Type B pancreatic cell (in vitro differentiated cells): ENCODE measurements around the gene PLA2G15. TPM values are rescaled to one million over a fixed set of nuclear protein-coding genes. Genes with fewer than 3 reads are reported as not detected.

Experiments used
- DNase-seq: peaks from one replicate; pipeline ENCODE4 v3.0.0; 2021; ENCODE audit warnings: mixed read lengths; ENCODE audit not compliant: unreplicated experiment; ENCODE audit errors: extremely low spot score
- H3K27ac Mint-ChIP-seq: 2 replicates; pipeline ENCODE4 v1.8.0; 2021; ENCODE audit warnings: mild to moderate bottlenecking, mixed read lengths
- H3K27me3 Mint-ChIP-seq: 2 replicates; pipeline ENCODE4 v1.8.0; 2021; ENCODE audit warnings: mixed read lengths
- H3K36me3 Mint-ChIP-seq: 2 replicates; pipeline ENCODE4 v1.8.0; 2021; ENCODE audit warnings: mixed read lengths
- H3K4me1 Mint-ChIP-seq: one replicate; pipeline ENCODE4 v1.8.0; 2021; ENCODE audit warnings: mixed read lengths; ENCODE audit not compliant: unreplicated experiment
- H3K4me3 Mint-ChIP-seq: 2 replicates; pipeline ENCODE4 v1.8.0; 2021; ENCODE audit warnings: mild to moderate bottlenecking, mixed read lengths
- H3K9me3 Mint-ChIP-seq: 2 replicates; pipeline ENCODE4 v1.8.0; 2021; ENCODE audit warnings: mixed read lengths
- CTCF ChIP-seq: fragments of 200-600 bp; sonication (generic); conservative IDR thresholded peaks from 2 replicates; pipeline ENCODE4 v1.5.0; 2021; ENCODE audit warnings: antibody characterized with exemption, mild to moderate bottlenecking
- microRNA-seq: library from miRNA; unstranded; fragments of <30 nt; microRNA quantifications from one replicate; pipeline ENCODE4, GENCODE V29; 2020
- total RNA-seq: library from RNA; stranded (reverse); gene quantifications from 2 replicates; pipeline ENCODE4 v1.2.1, GENCODE V29; 2021; ENCODE audit warnings: low replicate concordance

Gene PLA2G15
- total RNA-seq, 1 donor from 2014 or later, result 20.1 TPM

GRCh38 chr16:68306633-68307032, 61.5 kb downstream of the PLA2G15 start:
- DNase-seq, result no peak
- no peak for TF ChIP-seq CTCF
- Mint-ChIP-seq H3K4me1 (peaks cover 9% of the 10 kb centered on the region), H3K36me3 (peaks cover 24% of the 10 kb centered on the region), H3K27ac (no peak overlapping the region), H3K4me3 (no peak overlapping the region), H3K27me3 (no peaks in the 10 kb centered on the region), H3K9me3 (no peaks in the 10 kb centered on the region)

GRCh38 chr16:68309799-68310198, 64.6 kb downstream of the PLA2G15 start:
- Mint-ChIP-seq H3K27ac (peak overlapping the region; percentile 95), H3K9me3 (no peaks in the 10 kb centered on the region), H3K27me3 (no peaks in the 10 kb centered on the region), H3K4me3 (peak overlapping the region; percentile 98), H3K4me1 (peaks cover 17% of the 10 kb centered on the region), H3K36me3 (peaks cover 9% of the 10 kb centered on the region)
- no peak for TF ChIP-seq CTCF
- DNase-seq, result no peak

DNA sequence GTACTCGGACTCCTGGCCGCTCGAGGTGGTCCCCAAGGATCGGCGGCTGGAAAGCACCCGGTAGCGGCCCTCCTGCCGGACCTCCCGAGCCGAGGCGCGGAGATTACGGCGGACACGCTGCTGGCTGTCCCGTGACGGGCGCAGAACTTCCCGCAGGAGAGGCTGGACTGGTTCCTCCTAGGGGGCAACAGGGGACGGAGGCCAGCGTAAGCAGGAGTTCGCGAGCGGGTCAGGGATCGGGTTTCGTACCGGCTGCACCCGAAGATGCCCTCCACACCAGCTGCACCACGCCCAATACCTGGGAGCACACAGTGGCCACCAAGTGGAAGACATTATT, 65.2 kb downstream of the PLA2G15 start:
- Mint-ChIP-seq H3K9me3 (no peaks in the 10 kb centered on the region), H3K36me3 (peaks cover 3% of the 10 kb centered on the region)

More for the DNA sequence above, 65.2 kb downstream of the PLA2G15 start:
- Mint-ChIP-seq H3K4me1 (peaks cover 17% of the 10 kb centered on the region), H3K27me3 (no peaks in the 10 kb centered on the region), H3K4me3 (peak overlapping the region; percentile 98), H3K27ac (peak overlapping the region; percentile 95)
- no peak for DNase-seq
- no peak for TF ChIP-seq CTCF

Small RNA genes within 50 kb of the gene (microRNA-seq; reads per million reads assigned to microRNA genes)
- gene MIR6773, result 2.2 reads per million

Other genes starting within 250 kb of the PLA2G15 start
- gene DPEP2, start 245.9 kb upstream of the PLA2G15 start, total RNA-seq, result not detected in 2 replicates
- gene DPEP2NB, start 229.5 kb upstream of the PLA2G15 start, total RNA-seq, result not detected in 2 replicates
- 14.7 and 15.2 TPM in 2 replicates for gene DDX28, start 222.1 kb upstream of the PLA2G15 start, total RNA-seq
- gene DUS2, start 222.1 kb upstream of the PLA2G15 start, total RNA-seq, result 21.7 and 24.1 TPM in 2 replicates
- 37.5 and 55.5 TPM in 2 replicates for gene NFATC3, start 160.0 kb upstream of the PLA2G15 start, total RNA-seq
- gene ESRP2, start 9.2 kb upstream of the PLA2G15 start, total RNA-seq, result 65.6 and 150 TPM in 2 replicates
- gene SLC7A6, start 19.2 kb downstream of the PLA2G15 start, total RNA-seq, result 41.1 and 47.3 TPM in 2 replicates
- 17.3 and 21.7 TPM in 2 replicates for gene SLC7A6OS, start 65.6 kb downstream of the PLA2G15 start, total RNA-seq
- gene PRMT7, start 65.6 kb downstream of the PLA2G15 start, total RNA-seq, result 39.1 and 66.9 TPM in 2 replicates
- gene SMPD3, start 203.1 kb downstream of the PLA2G15 start, total RNA-seq, result 4.5 and 9.8 TPM in 2 replicates